Activated CD8-positive, alpha-beta memory T cell treated with anti-CD3 and anti-CD28 coated beads, Interleukin-2, amount 50 U/mL, for 1 hour (primary cell): Measurements from ENCODE around the gene TNFRSF25.

Source experiments
- DNase-seq: peaks from one replicate; pipeline ENCODE4 v3.0.0-alpha.2; 2020; ENCODE audit errors: extremely low read depth

TNFRSF25 gene

GRCh38 chr1:6418668-6419396 lies 47.1 kb downstream of the TNFRSF25 start:
- DNase-seq = no peak

- DNase-seq = no peak
Measured at GRCh38 chr1:6417961-6418667, 47.9 kb downstream of the TNFRSF25 start.

GRCh38 chr1:6416906-6417305 lies 49.1 kb downstream of the TNFRSF25 start:
- no peak for DNase-seq

GRCh38 chr1:6416295-6416656 lies 49.7 kb downstream of the TNFRSF25 start:
- DNase-seq = no peak

GRCh38 chr1:6414881-6415626 lies 50.9 kb downstream of the TNFRSF25 start:
- DNase-seq = no peak

- no peak for DNase-seq
Measured at GRCh38 chr1:6414443-6414844, 51.5 kb downstream of the TNFRSF25 start.

GRCh38 chr1:6412896-6413295 lies 53.1 kb downstream of the TNFRSF25 start:
- no peak for DNase-seq
